Lower leg skin (tissue), 3 donors: ENCODE data around the gene CCNQ.

Experiments used
- POLR2A ChIP-seq, 2 donors: fragments of 450-650 bp; IDR thresholded peaks; one replicate each; pipeline ENCODE4 v1.6.1; 2016 to 2017; ENCODE audit warnings: antibody characterized with exemption in 2 of 2, mild to moderate bottlenecking in 1 of 2, moderate library complexity in 1 of 2
- TF ChIP-seq, protein P1 (sequence below), 3 donors: fragments of 450-650 bp; IDR thresholded peaks; one replicate each; pipeline ENCODE4 v1.5.1; 2016; ENCODE audit warnings: antibody characterized with exemption in 3 of 3, mild to moderate bottlenecking in 3 of 3, moderate library complexity in 2 of 3

DNA sequence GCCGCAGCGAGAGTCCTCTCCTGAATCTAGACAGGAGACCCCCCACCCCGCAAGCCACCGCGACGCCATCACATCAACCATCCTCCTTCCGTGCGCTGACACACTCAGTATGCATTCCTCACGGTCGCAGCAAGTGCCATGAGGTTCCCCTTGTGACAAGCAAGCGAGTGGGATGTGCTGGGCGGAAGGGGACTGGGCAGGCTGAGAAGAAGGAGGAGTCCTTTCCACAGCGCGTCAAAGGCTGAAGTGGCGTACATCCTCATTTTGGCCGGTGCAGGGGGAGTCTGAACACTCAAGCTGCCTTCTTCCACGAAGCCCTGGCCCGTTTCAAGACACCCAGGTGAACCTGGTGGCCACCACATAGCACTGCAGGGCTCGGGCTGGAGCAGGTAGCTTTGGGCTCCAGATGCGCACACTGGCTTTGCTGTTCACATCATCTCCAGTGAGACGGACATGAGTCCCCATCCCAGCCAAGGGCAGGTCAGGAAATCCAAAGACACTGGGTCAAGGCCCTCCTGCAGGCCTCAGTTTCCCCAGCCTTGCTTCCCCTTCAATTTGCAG, 30.4 kb downstream of the CCNQ start:
- TF ChIP-seq, protein P1, sequence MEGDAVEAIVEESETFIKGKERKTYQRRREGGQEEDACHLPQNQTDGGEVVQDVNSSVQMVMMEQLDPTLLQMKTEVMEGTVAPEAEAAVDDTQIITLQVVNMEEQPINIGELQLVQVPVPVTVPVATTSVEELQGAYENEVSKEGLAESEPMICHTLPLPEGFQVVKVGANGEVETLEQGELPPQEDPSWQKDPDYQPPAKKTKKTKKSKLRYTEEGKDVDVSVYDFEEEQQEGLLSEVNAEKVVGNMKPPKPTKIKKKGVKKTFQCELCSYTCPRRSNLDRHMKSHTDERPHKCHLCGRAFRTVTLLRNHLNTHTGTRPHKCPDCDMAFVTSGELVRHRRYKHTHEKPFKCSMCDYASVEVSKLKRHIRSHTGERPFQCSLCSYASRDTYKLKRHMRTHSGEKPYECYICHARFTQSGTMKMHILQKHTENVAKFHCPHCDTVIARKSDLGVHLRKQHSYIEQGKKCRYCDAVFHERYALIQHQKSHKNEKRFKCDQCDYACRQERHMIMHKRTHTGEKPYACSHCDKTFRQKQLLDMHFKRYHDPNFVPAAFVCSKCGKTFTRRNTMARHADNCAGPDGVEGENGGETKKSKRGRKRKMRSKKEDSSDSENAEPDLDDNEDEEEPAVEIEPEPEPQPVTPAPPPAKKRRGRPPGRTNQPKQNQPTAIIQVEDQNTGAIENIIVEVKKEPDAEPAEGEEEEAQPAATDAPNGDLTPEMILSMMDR (IDR thresholded peaks at IDR 0.05), result no peak
- TF ChIP-seq POLR2A (IDR thresholded peaks at IDR 0.05), result no peak
